ENCODE measurements around the gene SPTLC1.
"Not testable (repeated sequence)": the region's sequence is repeated elsewhere in the genome, so short reads cannot be mapped to it uniquely, and the experiment has no call there.

Gene SPTLC1

DNA sequence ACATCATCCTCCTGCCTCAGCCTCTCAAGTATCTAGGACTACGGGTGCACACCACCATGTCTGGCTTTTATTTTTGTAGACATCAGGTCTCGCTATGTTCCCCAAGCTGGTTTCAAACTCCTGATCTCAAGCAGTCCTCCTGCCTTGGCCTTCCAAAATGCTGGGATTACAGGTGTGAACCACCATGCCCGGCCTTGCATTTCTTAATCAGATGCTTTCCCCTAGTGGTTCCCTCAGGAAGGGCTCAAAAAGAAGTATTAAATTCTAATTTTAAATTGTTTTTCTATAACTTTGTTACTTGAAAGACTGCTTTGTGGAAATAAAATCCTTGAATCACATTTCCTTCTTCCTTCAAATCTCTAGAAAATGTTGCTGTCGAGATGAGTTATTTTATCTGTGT lies 85.7 kb downstream of the SPTLC1 start:
- DNase-seq, result no peak

DNA sequence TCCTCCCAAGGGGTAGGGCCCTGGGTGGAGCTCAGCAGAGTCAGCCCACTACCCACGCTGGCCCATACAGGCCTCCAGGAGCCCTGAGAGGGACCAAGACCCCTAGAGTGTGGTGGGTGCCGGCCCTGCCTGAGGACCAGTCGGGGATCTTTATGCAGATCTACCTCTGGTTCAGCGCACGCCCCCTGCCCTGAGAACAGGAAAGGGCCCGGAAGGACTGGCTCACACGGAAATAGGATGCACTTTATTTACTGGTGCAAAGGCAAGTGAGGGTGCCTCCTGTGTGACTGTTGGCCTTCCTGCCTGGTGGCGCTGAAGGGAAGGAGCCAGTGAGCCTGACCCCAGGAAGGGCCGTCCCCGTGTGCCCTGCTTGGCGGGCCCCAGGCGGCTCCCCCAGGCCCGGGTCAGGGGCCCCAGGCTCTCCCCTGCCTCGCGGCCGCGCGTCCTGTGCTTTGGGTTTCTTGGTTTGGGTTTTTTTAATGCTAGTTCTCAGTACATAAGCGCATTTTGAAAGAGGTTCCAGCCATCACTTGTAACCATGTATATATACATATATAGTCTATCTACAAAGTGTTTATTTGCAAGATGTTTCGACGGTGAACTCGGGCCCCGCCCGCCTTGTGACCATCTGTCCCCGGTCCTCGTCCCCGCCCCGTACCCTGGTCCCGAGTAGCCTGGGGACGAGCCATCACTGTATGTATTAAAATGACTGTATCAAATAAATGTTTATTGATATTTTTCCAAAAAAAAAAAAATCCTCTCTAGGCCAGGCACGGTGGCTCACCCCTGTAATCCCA lies 88.8 kb downstream of the SPTLC1 start:
- DNase-seq, result no peak

DNA sequence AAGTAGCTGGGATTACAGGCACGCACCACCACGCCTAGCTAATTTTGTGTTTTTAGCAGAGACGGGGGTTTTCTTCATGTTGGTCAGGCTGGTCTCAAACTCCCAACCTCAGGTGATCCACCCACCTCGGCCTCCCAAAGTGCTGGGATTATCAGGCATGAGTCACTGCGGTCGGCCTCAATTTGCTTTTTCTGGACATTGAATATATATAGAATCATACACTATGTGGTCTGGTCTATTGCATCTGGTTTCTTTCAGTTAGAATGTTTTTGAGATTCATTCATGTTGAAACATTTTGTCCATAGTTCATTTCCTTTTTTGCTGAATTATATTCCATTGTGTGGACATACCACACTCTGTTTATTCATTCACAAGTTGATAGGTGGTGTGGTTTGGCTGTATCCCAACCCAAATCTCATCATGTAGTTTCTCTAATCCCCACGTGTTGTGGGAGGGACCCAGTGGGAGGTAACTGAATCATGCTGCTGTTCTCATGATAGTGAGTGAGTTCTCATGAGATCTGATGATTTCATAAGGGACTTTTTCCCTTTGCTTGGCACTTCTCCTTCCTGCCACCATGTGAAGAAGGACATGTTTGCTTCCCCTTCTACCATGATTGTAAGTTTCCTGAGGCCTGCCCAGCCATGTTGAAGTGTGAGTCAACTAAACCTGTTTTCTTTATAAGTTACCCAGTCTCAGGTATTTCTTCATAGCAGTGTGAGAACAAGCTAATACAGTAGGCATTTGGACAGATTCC lies 93.2 kb downstream of the SPTLC1 start:
- DNase-seq, result not testable (repeated sequence)

DNA sequence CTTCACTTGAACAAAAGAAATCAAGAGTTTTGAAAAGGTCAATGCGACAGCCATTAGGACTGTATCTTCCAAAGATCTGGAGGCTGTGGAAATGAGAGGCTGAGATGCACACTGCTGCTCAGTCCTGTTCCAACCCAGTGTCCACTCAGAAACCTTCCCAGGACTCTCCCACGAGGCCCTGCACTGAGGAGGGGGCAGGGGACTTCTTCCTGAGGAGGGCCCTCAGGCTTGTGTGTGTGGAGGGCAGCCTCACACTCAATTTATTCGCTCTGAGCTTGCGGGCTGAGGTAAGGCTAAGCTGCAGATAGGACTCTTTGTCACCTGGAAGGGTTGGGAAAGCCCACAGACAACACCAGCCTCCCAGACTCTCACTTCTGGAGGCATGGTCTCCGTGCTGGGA lies 95.6 kb downstream of the SPTLC1 start:
- DNase-seq, result no peak

DNA sequence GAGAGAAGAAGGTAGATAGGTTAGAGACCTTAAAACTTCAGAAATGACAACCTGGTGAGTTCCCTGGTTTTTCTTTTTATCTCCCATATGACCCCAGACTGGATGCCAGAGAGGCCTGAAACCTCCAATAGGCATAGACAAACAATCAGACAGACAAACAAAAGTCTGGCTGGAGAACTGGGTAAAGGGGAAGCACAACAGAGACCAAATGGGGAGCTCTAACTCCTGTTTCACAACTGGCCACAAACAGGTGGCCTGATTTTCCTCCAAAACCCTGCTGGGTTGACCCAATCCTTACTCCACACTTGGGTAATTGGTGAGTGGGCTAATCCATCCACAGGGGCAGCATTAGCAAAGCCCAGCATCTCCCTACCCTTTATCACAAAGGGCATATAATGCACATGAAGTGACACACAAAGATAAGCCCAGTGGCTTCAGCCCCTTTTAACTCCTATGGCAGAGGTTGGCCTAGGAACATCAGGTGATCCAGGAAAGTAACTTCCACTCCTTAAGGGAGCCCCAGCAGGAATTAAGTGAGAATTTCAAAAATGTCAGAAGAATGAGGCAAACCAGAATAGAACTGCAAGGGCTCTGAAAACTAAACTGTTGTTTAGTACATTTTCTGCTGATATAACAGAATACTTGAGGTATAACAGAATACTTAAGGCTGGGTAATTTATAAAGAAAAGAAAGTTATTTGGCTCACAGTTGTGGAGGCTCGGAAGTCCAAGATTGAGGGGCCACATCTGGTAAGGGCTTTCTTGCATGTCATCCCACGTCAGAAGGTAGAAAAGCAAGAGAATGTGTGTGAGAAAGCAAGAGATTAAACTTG lies 104.3 kb downstream of the SPTLC1 start:
- no peak for DNase-seq

DNA sequence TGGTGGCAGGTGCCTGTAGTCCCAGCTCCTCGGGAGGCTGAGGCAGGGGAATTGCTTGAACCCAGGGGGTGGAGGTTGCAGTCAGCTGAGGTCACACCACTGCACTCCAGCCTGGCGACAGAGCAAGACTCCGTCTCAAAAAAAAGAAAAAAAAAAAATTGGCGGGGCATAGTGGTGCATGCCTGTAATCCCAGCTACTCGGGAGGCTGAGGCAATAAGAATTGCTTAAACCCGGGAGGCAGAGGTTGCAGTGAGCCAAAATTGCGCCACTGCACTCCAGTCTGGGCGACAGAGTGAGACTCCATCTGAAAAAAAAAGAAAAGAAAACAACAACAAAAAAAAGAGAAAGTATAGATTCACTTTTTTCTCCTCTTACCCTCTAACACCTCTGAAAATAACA lies 105.0 kb downstream of the SPTLC1 start:
- DNase-seq, result not testable (repeated sequence)

DNA sequence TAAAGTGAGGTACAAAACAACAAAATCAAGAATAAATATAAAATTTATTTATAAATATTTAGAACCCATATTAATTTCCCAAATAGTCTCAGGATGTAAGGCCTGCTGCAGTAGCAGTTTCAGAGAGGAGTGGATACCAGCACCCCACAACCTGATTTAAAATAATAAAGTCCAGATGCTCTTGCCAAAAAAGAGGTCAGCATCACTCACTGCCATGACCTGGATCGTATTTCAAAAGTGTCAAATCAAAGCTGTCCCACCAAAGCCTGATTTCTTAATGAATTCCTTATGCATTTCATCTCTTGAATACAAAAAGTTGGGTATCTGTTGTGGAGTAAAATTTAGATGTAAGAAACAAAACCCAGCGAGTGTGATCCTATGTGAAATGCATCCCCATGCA lies 107.2 kb downstream of the SPTLC1 start:
- no peak for DNase-seq

DNA sequence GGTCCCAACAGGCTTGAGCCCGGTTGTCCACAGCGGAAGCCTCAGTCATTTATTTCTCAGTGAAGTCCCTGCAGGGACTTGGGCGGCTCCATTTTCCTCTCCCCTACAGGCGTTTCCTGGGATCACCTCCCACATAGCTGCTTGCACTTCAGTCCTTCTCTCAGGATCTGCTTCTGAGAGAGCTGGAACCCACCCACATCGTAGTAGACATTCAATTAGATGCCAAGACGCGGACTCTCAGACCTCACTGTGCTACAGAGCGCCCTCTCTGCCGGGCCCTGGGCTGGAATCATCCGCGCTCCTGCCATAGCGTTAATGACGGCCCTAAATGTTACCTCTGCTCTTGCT lies 111.2 kb downstream of the SPTLC1 start:
- DNase-seq, result no peak

DNA sequence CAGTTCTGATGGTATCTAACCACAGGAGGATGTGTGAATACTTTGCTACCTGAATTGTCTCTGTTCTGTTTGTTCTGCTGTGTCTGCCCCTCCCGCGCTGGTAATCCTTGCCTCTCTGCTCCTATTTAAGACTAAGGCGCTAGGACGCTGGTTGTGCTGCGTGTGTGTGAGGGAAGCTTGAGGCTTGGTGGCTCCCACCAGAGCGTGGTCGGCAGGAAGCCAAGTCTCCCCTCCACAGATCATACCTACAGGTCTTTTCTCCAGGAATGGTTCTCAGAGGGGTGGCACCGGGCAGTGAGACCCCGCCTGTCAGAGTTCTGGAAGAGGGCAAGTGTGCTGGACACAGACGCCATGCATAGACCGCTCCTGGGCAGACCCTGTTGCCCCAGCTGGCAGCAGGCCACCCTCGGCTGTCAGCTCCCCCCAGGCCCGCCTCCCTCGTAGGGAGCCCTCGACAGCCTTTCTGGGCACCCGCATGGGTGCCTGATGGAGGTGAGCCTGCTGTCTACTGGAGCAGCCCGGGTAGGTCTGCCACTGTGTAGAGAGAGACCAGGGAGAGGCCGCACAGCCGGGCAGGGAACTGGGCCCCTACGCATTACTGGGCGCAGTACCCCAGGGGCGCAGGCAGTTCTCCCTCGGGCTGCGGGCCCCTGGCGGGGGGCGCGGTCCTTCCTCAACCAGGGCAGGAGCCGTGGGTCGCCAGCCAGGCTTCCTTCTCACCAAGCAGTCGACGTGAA lies 111.7 kb downstream of the SPTLC1 start:
- DNase-seq, result no peak

DNA sequence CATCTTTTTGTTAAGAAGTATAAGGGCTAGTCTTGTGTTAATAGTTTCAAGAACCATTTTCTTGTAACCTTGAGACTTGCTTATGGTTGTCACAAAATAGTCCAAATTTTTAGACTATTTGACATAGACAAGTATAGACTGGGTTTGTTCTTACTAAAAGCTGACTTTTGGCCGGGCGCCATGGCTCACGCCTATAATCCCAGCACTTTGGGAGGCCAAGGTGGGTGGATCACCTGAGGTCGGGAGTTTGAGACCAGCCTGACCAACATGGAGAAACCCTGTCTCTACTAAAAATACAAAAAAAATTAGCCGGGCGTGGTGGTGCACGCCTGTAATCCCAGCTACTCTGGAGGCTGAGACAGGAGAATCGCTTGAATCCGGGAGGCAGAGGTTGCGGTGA lies 113.3 kb downstream of the SPTLC1 start:
- DNase-seq, result not testable (repeated sequence)

DNA sequence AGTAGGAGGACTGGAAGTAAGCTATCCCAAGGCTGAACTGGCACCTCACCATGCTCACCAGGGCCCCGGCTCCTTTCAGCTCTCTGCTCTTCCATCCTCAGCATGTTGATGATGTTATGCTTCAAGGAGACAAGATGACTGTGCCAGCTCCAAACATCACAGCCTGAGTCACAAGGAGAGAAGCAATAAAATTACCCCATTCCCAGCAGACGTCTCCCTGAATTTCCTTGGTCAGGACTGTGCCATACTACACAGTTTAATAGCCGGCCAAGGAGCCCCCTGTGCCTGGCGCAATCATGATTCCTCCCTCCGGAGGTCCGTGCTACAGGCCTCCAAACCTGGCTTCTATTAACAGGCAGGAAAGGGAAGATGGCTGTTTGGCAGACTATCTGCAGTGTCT lies 114.0 kb downstream of the SPTLC1 start:
- no peak for DNase-seq

DNA sequence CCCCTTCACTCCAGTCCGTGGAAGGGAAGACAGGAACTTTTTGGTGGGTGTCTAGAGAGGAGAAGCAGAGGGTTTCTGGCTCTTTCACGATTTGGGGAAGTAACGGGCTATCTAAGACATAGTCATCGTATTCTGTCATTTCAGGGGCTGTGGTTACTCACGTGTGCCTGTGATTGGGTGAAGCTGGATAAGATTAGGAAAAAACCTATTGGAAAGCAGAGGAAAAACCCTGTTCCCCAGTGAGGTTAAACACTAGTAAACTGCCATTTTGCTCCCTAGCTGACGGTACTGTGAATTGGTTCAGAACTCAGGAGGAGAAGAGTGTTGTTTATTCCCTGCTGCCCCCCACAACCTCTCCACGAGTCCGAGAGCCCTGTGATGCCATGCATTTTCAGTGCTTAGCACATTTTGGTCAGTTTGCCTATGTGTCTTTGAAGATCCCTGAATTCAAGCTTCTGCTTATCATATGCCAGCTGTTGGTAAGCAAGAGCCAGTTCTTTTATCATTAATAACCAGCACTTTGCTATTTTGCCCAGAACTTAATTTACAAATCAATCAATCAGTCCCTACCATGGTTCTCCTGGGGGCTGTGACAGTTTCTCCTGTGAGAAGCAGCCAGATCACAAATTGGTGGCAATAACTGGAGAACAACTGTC lies 120.1 kb downstream of the SPTLC1 start:
- no peak for DNase-seq

DNA sequence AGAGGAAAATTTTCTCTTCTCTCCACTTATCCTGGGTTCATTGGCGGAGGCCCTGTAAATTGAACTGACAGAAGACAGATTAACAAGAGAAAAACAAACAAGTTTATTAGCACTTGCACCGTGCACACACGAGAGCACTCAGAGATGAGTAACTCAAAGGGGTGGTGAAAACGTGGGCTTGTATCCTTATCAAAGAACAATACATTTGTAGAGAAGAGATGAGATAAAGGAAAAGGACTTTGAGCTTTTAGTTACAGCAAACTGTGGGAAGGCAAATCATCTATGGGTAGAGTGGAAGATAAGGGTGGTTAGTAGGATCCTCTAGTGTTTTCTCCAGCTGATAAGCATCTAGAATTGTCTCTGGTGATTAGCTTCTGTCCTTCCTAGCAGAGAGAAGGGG lies 120.8 kb downstream of the SPTLC1 start:
- no peak for DNase-seq

DNA sequence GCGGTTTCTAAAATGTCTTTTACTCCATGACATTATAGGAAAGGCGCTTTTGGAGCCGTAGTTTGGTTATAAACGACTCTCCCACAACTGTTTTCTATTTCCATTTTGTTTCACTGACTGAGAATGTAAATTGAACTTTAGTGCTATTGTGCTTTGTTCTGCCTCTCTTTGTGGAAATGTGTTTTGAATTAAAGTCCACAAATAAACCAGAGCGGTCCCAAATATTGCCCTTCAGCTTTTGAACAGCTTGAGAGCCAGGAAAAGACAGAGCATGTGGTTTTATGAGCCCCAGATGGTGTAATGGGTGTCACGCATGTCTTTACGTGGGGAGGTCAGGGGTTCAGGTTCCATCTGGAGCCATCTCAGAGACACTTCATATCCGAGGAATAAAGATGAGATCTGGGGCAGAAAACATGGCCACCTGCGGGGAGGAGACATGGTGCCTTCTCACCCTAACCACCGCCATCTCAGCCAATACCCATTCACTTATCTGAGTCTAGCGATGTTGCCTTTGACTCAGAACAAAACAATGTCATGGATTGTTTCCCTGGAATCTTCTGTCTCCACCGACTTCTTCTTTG lies 122.7 kb downstream of the SPTLC1 start:
- DNase-seq, result no peak

DNA sequence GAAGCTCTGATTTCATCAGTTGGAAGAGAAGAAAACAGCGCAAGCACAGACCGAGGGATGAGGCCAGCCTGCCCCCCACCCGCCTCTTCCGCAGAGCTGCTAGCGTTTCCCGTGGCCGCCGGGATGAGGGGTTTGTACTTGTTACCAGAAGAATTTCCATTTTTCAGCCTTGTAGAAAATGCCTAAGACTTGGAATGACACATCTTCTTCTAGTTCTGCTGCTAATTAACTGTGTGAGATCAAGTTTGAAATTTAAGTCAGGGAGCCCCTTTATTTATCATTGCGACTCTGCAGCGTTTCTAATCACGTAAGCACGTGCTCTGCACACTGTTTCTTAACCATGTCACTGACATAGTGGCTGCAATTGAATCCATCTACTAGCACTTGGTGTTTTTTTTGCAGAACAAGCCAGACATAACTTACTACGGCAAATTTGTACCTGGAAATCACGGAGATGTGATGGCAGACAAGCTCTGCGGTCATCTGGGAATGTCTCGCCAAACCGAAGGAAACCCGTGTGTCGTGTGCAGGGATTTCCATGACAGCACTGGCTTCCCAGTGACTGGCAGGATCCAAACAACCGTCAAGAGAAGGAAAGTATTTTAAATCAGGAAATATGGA lies 123.4 kb downstream of the SPTLC1 start:
- no peak for DNase-seq

DNA sequence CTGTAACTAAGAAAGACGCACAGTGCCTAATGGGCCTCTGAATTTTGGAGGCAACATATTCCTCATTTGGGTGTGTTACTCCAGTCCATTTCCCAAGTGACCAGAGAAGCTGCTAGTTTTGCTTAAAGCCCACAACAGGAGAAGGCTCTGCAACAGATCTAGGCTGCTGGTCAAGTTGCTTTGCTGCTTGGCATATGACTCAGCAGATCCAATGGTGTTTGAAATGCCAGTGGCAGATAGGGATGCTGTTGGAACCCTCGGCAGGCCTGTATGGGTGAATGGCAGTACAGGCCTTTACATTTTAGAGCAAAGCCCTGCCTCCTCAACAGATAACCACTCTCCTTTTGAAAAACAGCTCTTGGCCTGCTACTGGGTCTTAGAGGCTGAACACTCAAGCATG lies 129.0 kb downstream of the SPTLC1 start:
- no peak for DNase-seq

DNA sequence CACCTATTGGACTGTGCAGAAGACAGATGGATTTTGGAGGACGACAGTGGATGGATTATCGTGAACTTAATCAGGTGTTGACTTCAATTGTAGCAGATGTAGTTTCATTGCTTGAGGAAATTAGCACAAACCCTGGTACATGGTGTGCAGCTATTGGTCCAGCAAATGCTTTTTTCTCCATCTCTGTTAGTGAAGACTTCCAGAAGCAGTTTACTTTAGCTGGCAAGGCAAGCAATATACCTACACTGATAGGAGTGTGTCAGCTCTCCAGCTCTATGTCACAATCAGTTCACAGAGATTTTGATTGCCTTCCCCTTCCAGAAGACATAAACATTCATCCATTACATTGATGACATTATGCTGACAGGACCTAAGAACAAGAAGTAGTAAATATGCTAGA lies 129.5 kb downstream of the SPTLC1 start:
- no peak for DNase-seq
